Large intestine (tissue), 3 donors: ENCODE measurements around the gene EPS8. TPM values are rescaled to one million over a fixed set of nuclear protein-coding genes. Genes with fewer than 3 reads are reported as not detected.

Experiments
- DNase-seq, 2 donors: peaks; one replicate each; pipeline versions ENCODE4 v3.0.0 to v3.0.0-alpha.2; 2013
- H3K27ac ChIP-seq: one replicate; pipeline ENCODE4 v1.5.1; 2013; ENCODE audit warnings: low read length
- H3K27me3 ChIP-seq: 2 replicates; pipeline ENCODE4 v1.6.1; 2013; ENCODE audit warnings: low read length; ENCODE audit not compliant: control insufficient read depth, insufficient read depth
- H3K36me3 ChIP-seq: 2 replicates; pipeline ENCODE4 v1.6.1; 2013; ENCODE audit warnings: low read length; ENCODE audit not compliant: control insufficient read depth, insufficient read depth
- H3K4me1 ChIP-seq: one replicate; pipeline ENCODE4 v1.6.1; 2013; ENCODE audit warnings: low read length; ENCODE audit not compliant: control insufficient read depth, insufficient read depth
- H3K4me3 ChIP-seq: one replicate; pipeline ENCODE4 v1.5.1; 2013; ENCODE audit warnings: low read length
- H3K9me3 ChIP-seq: one replicate; pipeline ENCODE4 v1.6.1; 2013; ENCODE audit warnings: mild to moderate bottlenecking, low read depth, low read length, moderate library complexity; ENCODE audit not compliant: control insufficient read depth
- WGBS: methylation state at CpG from one replicate; pipeline ENCODE4 v1.1.5; 2013; ENCODE audit warnings: low lambda C conversion rate; ENCODE audit not compliant: insufficient coverage; 5-methylcytosine and 5-hydroxymethylcytosine counted together
- polyA plus RNA-seq: library from polyadenylated mRNA; unstranded; fragments of 120-200 nt; gene quantifications from one replicate; pipeline ENCODE4 v1.2.1, GENCODE V29; 2013

Gene EPS8
- polyA plus RNA-seq, 1 donor, result 61.6 TPM

- H3K27me3 ChIP-seq, result no peaks in the 10 kb centered on the region
- no peaks in the 10 kb centered on the region for H3K9me3 ChIP-seq
- DNase-seq, result no peak
- H3K27ac ChIP-seq, result peak overlapping the region; percentile 58
- H3K36me3 ChIP-seq, result no peaks in the 10 kb centered on the region
- H3K4me3 ChIP-seq, result no peak overlapping the region
- WGBS, result 54% methylated on average over 2 of the region's 2 CpGs
- H3K4me1 ChIP-seq, result peaks cover 35% of the 10 kb centered on the region
These were observed 9.3 kb downstream of the EPS8 start for GRCh38 chr12:15779925-15780324.

- Histone ChIP-seq H3K4me1 (peaks cover 35% of the 10 kb centered on the region), H3K27ac (no peak overlapping the region), H3K27me3 (no peaks in the 10 kb centered on the region), H3K9me3 (no peaks in the 10 kb centered on the region), H3K36me3 (no peaks in the 10 kb centered on the region), H3K4me3 (no peak overlapping the region)
- DNase-seq, result no peak
- 80% methylated on average over 1 of the region's 3 CpGs for WGBS
These were observed 11.1 kb downstream of the EPS8 start for GRCh38 chr12:15778126-15778525.

DNA sequence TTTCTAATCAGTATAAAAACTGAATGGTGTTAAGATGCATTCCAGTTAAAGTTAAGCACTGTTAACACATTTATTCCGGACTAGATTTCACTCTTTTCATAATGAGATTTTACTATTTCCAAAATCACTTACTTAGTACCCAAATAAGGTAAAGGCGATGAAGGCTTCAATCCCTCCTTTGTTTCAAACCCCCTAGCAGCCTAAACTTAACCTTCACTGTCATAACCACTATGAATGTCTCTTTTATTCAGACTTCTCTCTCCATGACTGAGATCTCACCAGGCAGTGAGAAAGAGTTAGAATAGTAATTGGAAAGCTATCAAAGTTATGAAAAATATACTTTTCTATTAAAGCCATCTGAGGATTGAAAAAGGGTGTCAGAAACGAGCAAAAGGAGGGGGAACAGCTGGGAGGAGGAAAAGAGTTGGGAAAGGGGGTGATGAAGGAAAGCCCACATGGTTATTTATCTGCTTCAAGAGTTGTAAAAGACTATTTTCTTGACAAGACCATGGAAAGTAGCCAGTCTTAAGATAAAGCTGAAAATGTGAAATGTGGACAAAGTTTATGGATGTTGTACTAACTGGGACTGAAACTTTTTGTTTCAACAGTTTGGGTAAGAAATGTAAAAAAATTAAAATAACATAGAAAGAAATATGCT, 11.7 kb downstream of the EPS8 start:
- Histone ChIP-seq H3K27me3 (no peaks in the 10 kb centered on the region), H3K4me3 (no peak overlapping the region), H3K36me3 (no peaks in the 10 kb centered on the region), H3K9me3 (no peaks in the 10 kb centered on the region), H3K4me1 (peaks cover 32% of the 10 kb centered on the region), H3K27ac (no peak overlapping the region)
- DNase-seq, result no peak
- 7% methylated on average over 1 of the region's 3 CpGs for WGBS

- H3K9me3 ChIP-seq, result no peaks in the 10 kb centered on the region
- no peak overlapping the region for H3K27ac ChIP-seq
These were observed 12.7 kb downstream of the EPS8 start for GRCh38 chr12:15776532-15776931.

GRCh38 chr12:15774819-15775218, 14.4 kb downstream of the EPS8 start:
- WGBS, result no CpG with 5 or more reads among the region's 1 CpG
- H3K4me3 ChIP-seq, result no peak overlapping the region
- H3K4me1 ChIP-seq, result peaks cover 13% of the 10 kb centered on the region

More at GRCh38 chr12:15776532-15776931, 12.7 kb downstream of the EPS8 start:
- no peak for DNase-seq
- no peaks in the 10 kb centered on the region for H3K27me3 ChIP-seq
- WGBS, result no CpG with 5 or more reads among the region's 5 CpGs
- H3K36me3 ChIP-seq, result no peaks in the 10 kb centered on the region
- H3K4me1 ChIP-seq, result peaks cover 23% of the 10 kb centered on the region
- no peak overlapping the region for H3K4me3 ChIP-seq

GRCh38 chr12:15772405-15773018, 16.7 kb downstream of the EPS8 start:
- Histone ChIP-seq H3K9me3 (no peaks in the 10 kb centered on the region), H3K4me1 (peaks cover 2% of the 10 kb centered on the region), H3K27ac (no peak overlapping the region), H3K4me3 (no peak overlapping the region), H3K36me3 (no peaks in the 10 kb centered on the region), H3K27me3 (no peaks in the 10 kb centered on the region)
- 100% methylated on average over 1 of the region's 2 CpGs for WGBS
- no peak for DNase-seq

More at GRCh38 chr12:15774819-15775218, 14.4 kb downstream of the EPS8 start:
- Histone ChIP-seq H3K27ac (no peak overlapping the region), H3K27me3 (no peaks in the 10 kb centered on the region), H3K36me3 (no peaks in the 10 kb centered on the region), H3K9me3 (no peaks in the 10 kb centered on the region)
- no peak for DNase-seq

GRCh38 chr12:15770581-15770980, 18.6 kb downstream of the EPS8 start:
- no peaks in the 10 kb centered on the region for H3K4me1 ChIP-seq
- DNase-seq, result no peak
- H3K9me3 ChIP-seq, result no peaks in the 10 kb centered on the region
- H3K4me3 ChIP-seq, result no peak overlapping the region
- no CpG with 5 or more reads among the region's 1 CpG for WGBS
- no peak overlapping the region for H3K27ac ChIP-seq
- no peaks in the 10 kb centered on the region for H3K27me3 ChIP-seq
- H3K36me3 ChIP-seq, result no peaks in the 10 kb centered on the region

DNA sequence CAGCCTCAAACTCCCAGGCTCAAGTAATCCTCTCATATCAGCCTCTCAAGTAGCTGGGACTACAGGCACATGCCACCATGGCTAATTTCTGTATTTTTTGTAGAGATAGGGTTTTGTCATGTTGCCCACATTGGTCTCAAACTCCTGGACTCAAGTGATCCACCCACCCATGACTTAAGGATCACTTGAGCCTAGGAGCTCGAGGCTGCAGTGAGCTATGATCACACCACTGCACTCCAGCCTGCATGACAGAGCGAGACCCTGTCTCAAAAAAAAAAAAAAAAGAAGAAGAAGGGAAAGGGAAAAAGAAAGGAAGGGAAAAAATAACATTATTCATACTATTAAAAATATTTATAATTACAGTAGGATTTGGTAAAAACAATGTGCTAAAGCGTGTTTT, 19.2 kb downstream of the EPS8 start:
- 92% methylated on average over 2 of the region's 3 CpGs for WGBS
- no peaks in the 10 kb centered on the region for H3K4me1 ChIP-seq
- no peak overlapping the region for H3K4me3 ChIP-seq
- H3K36me3 ChIP-seq, result no peaks in the 10 kb centered on the region
- DNase-seq, result no peak
- H3K27ac ChIP-seq, result no peak overlapping the region
- H3K9me3 ChIP-seq, result no peaks in the 10 kb centered on the region
- H3K27me3 ChIP-seq, result no peaks in the 10 kb centered on the region

DNA sequence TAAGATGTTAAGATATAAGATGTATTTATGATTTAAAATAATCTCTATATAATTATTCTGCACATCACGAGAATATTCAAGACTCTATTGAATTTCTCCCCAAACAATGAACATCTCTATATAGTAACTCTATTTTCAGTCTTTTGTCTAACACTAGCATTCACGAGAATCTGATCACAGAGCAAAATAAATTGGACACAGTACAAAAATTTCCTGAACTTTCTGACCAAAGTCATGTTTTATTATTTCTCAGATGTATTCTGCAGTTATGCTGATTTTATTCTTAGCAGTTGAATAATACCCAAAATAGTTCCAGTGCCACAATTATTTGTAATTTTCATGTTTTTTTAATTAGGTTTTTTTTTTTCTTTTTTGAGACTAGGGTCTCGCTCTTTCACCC, 19.6 kb downstream of the EPS8 start:
- no peaks in the 10 kb centered on the region for H3K27me3 ChIP-seq
- no peak overlapping the region for H3K4me3 ChIP-seq
- H3K36me3 ChIP-seq, result no peaks in the 10 kb centered on the region
- H3K27ac ChIP-seq, result no peak overlapping the region
- no peak for DNase-seq
- no peaks in the 10 kb centered on the region for H3K9me3 ChIP-seq
- no peaks in the 10 kb centered on the region for H3K4me1 ChIP-seq
- 72% methylated on average over 2 of the region's 3 CpGs for WGBS

DNA sequence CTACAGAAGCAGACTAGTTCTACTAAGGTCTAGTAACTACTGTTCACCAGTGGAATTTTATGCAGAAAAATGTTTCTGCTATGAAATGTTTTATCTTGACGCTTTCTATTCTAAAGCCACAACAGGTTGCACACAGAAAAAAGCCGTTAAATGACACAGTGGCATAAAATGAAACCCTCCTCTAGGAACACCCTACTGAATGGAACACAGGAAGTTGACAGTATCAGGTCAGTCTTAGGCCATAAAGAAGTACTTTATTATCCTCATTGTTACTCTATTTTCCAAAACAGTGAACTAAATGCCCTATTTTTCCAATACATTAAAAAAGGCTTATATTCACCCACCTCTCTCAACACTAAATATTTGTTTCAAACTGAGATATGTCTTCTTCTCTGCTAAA, 21.9 kb downstream of the EPS8 start:
- H3K4me1 ChIP-seq, result no peaks in the 10 kb centered on the region
- H3K9me3 ChIP-seq, result peaks cover 4% of the 10 kb centered on the region
- DNase-seq, result no peak
- no peaks in the 10 kb centered on the region for H3K27me3 ChIP-seq
- H3K4me3 ChIP-seq, result no peak overlapping the region
- 80% methylated on average over 1 of the region's 2 CpGs for WGBS
- no peak overlapping the region for H3K27ac ChIP-seq
- no peaks in the 10 kb centered on the region for H3K36me3 ChIP-seq

- no peaks in the 10 kb centered on the region for H3K27me3 ChIP-seq
- H3K4me3 ChIP-seq, result no peak overlapping the region
- H3K36me3 ChIP-seq, result no peaks in the 10 kb centered on the region
- WGBS, result no CpG with 5 or more reads among the region's 1 CpG
- H3K27ac ChIP-seq, result no peak overlapping the region
- H3K9me3 ChIP-seq, result peaks cover 12% of the 10 kb centered on the region
- no peak for DNase-seq
- no peaks in the 10 kb centered on the region for H3K4me1 ChIP-seq
These were observed 25.9 kb downstream of the EPS8 start for GRCh38 chr12:15763328-15763727.
